ENCODE results near the gene SCRN2. TPM values are rescaled to one million over a fixed set of nuclear protein-coding genes. Genes with fewer than 3 reads are reported as not detected.
A peak's percentile ranks its signal among the peaks of the same experiment; 100 is the strongest.

SCRN2 gene
- total and polyA plus RNA-seq, 2 of the 13 experiments (the other 11 are each of a cell fraction or from before 2014, with no cell fraction given): 21.7 to 29.5 TPM

GRCh38 chr17:47850692-47851573 is 9.9 kb upstream of the SCRN2 start, which contains the start of gene SP6 (continued):
- TF ChIP-seq NR2F6 (IDR thresholded peaks at IDR 0.05): no peak
- TF ChIP-seq NR2F6 (CRISPR knock-in tag; IDR thresholded peaks at IDR 0.05): peak; percentile 45; the same call in 1 of the 2 replicates
- no peak for TF ChIP-seq CBX2 (IDR thresholded peaks at IDR 0.05; ENCODE audit: low read depth, low read length)
- peak; percentile 91 for TF ChIP-seq CBX2 (CRISPR knock-in tag; IDR thresholded peaks at IDR 0.05; ENCODE audit: low read depth)
- TF ChIP-seq GFI1 (CRISPR knock-in tag; IDR thresholded peaks at IDR 0.05; ENCODE audit: borderline replicate concordance): no peak
- TF ChIP-seq PHB2 (IDR thresholded peaks at IDR 0.05; ENCODE audit: partially characterized antibody): no peak
- TF ChIP-seq ZNF263 (CRISPR knock-in tag; IDR thresholded peaks at IDR 0.05): peak; percentile 72
- TF ChIP-seq DMAP1 (CRISPR knock-in tag; IDR thresholded peaks at IDR 0.05): no peak
- TF ChIP-seq ZNF432 (CRISPR knock-in tag; IDR thresholded peaks at IDR 0.05; ENCODE audit: borderline replicate concordance): no peak
- TF ChIP-seq ZNF207 (IDR thresholded peaks at IDR 0.05; ENCODE audit: borderline replicate concordance): no peak
- no peak for TF ChIP-seq USF2 (IDR thresholded peaks at IDR 0.05; ENCODE audit: low read depth, low read length)
- TF ChIP-seq USF2 (CRISPR knock-in tag; IDR thresholded peaks at IDR 0.05; ENCODE audit: borderline replicate concordance): no peak
- TF ChIP-seq MEF2D (CRISPR knock-in tag; IDR thresholded peaks at IDR 0.05): no peak
- TF ChIP-seq ZFP36L1 (CRISPR knock-in tag; IDR thresholded peaks at IDR 0.05): no peak
- peak; percentile 89; the same call in 1 of the 2 replicates for TF ChIP-seq EZH2 (conservative IDR thresholded peaks at IDR 0.05; ENCODE audit: low read depth, low read length)
- no peak for TF ChIP-seq ADNP (CRISPR knock-in tag; IDR thresholded peaks at IDR 0.05)
- TF ChIP-seq ZNF468 (CRISPR knock-in tag; IDR thresholded peaks at IDR 0.05): no peak
- peak; percentile 45; the same call in 1 of the 2 replicates for TF ChIP-seq FOXC1 (CRISPR knock-in tag; IDR thresholded peaks at IDR 0.05; ENCODE audit: borderline replicate concordance)
- TF ChIP-seq ZNF143 (CRISPR knock-in tag; IDR thresholded peaks at IDR 0.05): no peak
- no peak for TF ChIP-seq ZNF597 (CRISPR knock-in tag; IDR thresholded peaks at IDR 0.05)
- TF ChIP-seq TSC22D2 (CRISPR knock-in tag; IDR thresholded peaks at IDR 0.05; ENCODE audit: borderline replicate concordance): no peak
- no peak for TF ChIP-seq CSRNP2 (CRISPR knock-in tag; conservative IDR thresholded peaks at IDR 0.05; ENCODE audit: low read depth)
- no peak for TF ChIP-seq NFE2L1 (CRISPR knock-in tag; IDR thresholded peaks at IDR 0.05; ENCODE audit: borderline replicate concordance)
- TF ChIP-seq ZKSCAN8 (CRISPR knock-in tag; IDR thresholded peaks at IDR 0.05; ENCODE audit: borderline replicate concordance): peak; percentile 47; the same call in 1 of the 2 replicates
- TF ChIP-seq REL (CRISPR knock-in tag; conservative IDR thresholded peaks at IDR 0.05): no peak
- peak; percentile 96 for TF ChIP-seq ZNF441 (CRISPR knock-in tag; IDR thresholded peaks at IDR 0.05; ENCODE audit: borderline replicate concordance)
- peak; percentile 34; the same call in 1 of the 2 replicates for TF ChIP-seq ZKSCAN5 (CRISPR knock-in tag; IDR thresholded peaks at IDR 0.05)
- TF ChIP-seq SMC3 (IDR thresholded peaks at IDR 0.05; ENCODE audit: low read length): no peak
- no peak for TF ChIP-seq ONECUT2 (CRISPR knock-in tag; IDR thresholded peaks at IDR 0.05)

All from HepG2 (cell line).